SH-SY5Y (cell line): ENCODE results near the gene LCP2.

Experiments
- GATA2 ChIP-seq: IDR thresholded peaks from 2 replicates; pipeline ENCODE4 v1.6.1; 2011; ENCODE audit warnings: mild to moderate bottlenecking, low read depth, low read length
- GATA3 ChIP-seq: IDR thresholded peaks from 2 replicates; pipeline ENCODE4 v1.6.1; 2011; ENCODE audit warnings: low read depth, mild to moderate bottlenecking, low read length, moderate library complexity

GRCh38 chr5:170336065-170336464 lies 38.5 kb upstream of the LCP2 start:
- TF ChIP-seq GATA2 = no peak
- TF ChIP-seq GATA3 = no peak
